Mammary epithelial cell (primary cell): ENCODE data around the gene MAPKAPK3.

Experiments used
- CTCF ChIP-seq, 2 donors: IDR thresholded peaks in 1 of 2; conservative IDR thresholded peaks in 1 of 2; 2 replicates each; pipeline ENCODE4 v1.5.1; 2011 to 2012; ENCODE audit warnings: inconsistent platforms in 2 of 2, low read length in 2 of 2, mild to moderate bottlenecking in 2 of 2, control low read depth in 1 of 2, low read depth in 1 of 2; ENCODE audit not compliant: insufficient read depth in 1 of 2; ENCODE audit errors: extremely low read depth in 1 of 2
- EZH2 ChIP-seq: IDR thresholded peaks from 2 replicates; pipeline ENCODE4 v1.6.1; 2012; ENCODE audit warnings: low read length, inconsistent platforms, borderline replicate concordance

DNA sequence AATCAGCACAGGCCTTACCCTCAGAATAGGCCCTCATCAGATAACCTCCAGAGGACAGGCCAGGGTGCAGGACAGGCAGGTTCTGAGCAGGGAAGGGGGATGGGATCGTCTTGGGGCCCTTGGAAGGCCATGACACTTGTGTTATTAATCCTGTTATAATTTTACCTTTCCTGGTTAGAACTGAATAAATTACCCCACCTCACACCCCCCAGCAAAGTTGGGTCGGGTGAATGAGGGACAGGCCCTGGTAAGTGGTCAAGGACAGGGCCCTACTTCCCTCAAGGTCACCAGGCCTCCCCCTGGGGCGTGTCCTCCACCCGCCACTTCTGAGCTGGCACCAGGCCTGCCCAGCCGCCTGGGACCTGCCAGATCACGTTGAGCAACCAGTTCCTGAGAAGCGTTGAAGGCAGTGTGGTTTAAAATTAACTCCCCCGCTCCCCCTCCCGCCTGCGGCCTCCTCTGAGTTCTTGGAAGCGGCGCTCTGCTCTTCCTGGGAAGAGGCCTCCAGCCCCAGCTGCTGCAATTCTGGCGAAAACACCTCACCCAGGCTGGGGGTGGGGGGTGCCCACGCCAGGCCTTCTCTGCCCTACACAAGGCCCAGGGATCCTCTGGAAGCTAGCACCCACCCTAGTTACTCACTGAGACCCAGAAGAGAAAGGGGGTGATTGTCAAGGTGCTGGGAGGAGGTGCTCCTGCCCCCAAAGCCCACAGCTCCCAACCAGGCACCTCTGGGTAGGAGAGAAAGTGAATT, 15.9 kb upstream of the MAPKAPK3 start:
- no peak for TF ChIP-seq CTCF (conservative IDR thresholded peaks at IDR 0.05 in 1 of 2, IDR thresholded peaks at IDR 0.05 in 1 of 2; ENCODE audit: extremely low read depth in 1 of 2, insufficient read depth in 1 of 2, low read depth in 1 of 2, low read length in 2 of 2)
- no peak for TF ChIP-seq EZH2
